Natural killer cell treated with Interleukin-12 subunit alpha and Interleukin-12 subunit beta and Interleukin-15 and Interleukin-18, amount 100 ng/mL, for 72 hours (primary cell): Measurements from ENCODE around the gene DCAKD. TPM values are rescaled to one million over a fixed set of nuclear protein-coding genes. Genes with fewer than 3 reads are reported as not detected.

ENCODE experiments used
- ATAC-seq, 2 donors: fragments of 150-1000 bp; cut with Tn5 transposase in 1 of 2; sonication (Bioruptor Pico), chemical (Tn5 transposase) in 1 of 2; 2 replicates each; pipeline ENCODE4 v1.10.0; 2021
- DNase-seq: peaks from one replicate; pipeline ENCODE4 v3.0.0; 2022; ENCODE audit warnings: low spot score
- H3K27ac Mint-ChIP-seq, 2 donors: 1 replicate in 1 of 2; 2 replicates in 1 of 2; pipeline ENCODE4 v1.8.0; 2022; ENCODE audit warnings: mixed read lengths in 2 of 2, mild to moderate bottlenecking in 1 of 2, moderate library complexity in 1 of 2
- H3K27me3 Mint-ChIP-seq, 2 donors: 1 replicate in 1 of 2; 2 replicates in 1 of 2; pipeline ENCODE4 v1.8.0; 2022; ENCODE audit warnings: mixed read lengths in 2 of 2
- H3K36me3 Mint-ChIP-seq: one replicate; pipeline ENCODE4 v1.8.0; 2022; ENCODE audit warnings: mixed read lengths
- H3K4me1 Mint-ChIP-seq, 2 donors: 1 replicate in 1 of 2; 2 replicates in 1 of 2; pipeline ENCODE4 v1.8.0; 2022; ENCODE audit warnings: low read depth in 2 of 2, mixed read lengths in 2 of 2, mild to moderate bottlenecking in 1 of 2
- H3K4me3 Mint-ChIP-seq: one replicate; pipeline ENCODE4 v1.8.0; 2022; ENCODE audit warnings: mixed read lengths
- H3K9me3 Mint-ChIP-seq: 2 replicates; pipeline ENCODE4 v1.8.0; 2022; ENCODE audit warnings: mixed read lengths
- total RNA-seq, 2 donors: library from RNA; stranded (reverse); gene quantifications; one replicate each; pipeline ENCODE4 v1.2.3, GENCODE V29; 2022

Gene DCAKD
- total RNA-seq, 2 donors from 2014 or later = 17.9 to 36.4 TPM

DNA sequence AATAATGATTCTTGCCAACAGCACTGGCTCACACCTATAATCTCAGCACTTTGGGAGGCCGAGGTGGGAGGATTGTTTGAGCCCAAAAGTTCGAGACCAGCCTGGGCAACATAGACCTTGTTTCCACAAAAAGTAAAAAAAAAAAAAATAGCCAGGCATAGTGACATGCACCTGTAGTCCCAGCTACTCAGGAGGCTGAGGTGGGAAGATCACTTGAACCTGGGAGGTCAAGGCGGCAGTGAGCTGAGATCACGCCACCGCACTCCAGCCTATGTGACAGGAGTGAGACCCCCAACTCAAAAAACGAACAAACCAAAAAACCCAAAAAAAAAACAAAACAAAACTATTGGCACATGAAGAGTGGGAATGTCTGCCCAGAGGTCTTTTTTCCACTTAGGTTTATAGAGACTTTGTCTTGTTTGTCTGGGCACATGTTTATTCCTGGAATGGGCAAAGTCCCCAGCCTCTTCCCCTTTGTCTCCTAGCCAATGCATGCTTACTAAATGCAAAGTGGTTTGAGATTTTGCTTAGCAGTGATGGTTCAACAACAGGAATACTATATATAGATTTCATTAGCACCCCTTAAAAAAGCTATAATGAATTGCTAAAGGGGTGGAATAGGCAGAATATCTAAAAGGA is 35.6 kb upstream of the DCAKD start:
- Mint-ChIP-seq H3K4me3 (no peak overlapping the region), H3K27me3 (no peaks in the 10 kb centered on the region)

DNA sequence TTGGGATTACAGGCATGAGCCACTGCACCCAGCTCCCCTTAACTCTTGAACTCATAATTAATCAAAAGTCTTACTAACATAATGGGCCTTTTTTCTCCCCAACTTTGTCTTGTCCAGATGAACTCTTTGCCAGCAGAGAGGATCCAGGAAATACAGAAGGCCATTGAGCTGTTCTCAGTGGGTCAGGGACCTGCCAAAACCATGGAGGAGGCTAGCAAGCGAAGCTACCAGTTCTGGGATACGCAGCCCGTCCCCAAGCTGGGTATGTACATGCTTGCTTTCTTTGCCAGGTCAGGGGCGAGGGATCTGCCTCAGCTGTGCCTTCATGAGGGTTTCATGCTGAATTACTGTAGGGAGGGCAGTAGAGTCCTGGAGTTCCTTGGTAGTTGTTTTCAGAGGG is 35.0 kb upstream of the DCAKD start:
- H3K9me3 Mint-ChIP-seq = no peaks in the 10 kb centered on the region
- H3K36me3 Mint-ChIP-seq = peaks cover 12% of the 10 kb centered on the region
- no peak overlapping the region for H3K4me3 Mint-ChIP-seq
- no peak overlapping the region for H3K27ac Mint-ChIP-seq
- H3K4me1 Mint-ChIP-seq = peaks cover 0 to 10% of the 10 kb centered on the region in 2 donors
- no peaks in the 10 kb centered on the region for H3K27me3 Mint-ChIP-seq
- DNase-seq (no peak), ATAC-seq (no peak)

More for the DNA sequence above, 35.6 kb upstream of the DCAKD start:
- ATAC-seq (no peak), DNase-seq (no peak)
- H3K36me3 Mint-ChIP-seq = peaks cover 15% of the 10 kb centered on the region
- no peak overlapping the region for H3K27ac Mint-ChIP-seq
- H3K4me1 Mint-ChIP-seq = peaks cover 0 to 10% of the 10 kb centered on the region in 2 donors
- H3K9me3 Mint-ChIP-seq = no peaks in the 10 kb centered on the region

DNA sequence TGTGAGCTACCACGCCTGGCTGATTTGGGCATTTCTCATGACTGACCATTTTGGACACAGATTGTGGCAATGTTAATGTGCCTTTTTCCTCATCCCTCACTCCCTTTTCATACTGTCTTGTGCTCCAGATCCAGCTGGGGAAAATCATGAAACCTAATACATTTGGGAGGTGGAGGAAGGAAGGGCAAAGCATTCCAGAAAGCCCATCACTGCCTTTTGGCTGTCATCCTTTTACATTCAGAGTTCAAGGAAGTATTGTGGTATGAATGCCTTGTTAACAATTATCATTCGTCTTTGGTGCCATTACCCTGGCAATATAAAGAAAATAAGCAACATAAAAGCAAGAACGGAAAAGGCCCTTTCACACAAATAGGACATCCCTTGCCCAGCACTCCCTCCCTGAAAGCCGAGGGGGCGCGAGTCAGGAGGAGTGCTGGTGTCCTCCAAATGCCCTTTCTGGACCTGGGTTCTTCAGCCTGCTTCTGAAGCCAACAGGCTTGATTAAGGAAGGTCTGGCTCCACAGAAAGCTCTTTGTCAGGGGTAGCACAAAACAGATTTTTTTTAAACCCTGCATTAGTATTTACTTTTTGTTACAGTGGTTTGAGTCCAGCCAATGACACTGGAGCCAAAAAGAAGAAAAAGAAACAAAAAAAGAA is 29.7 kb upstream of the DCAKD start:
- peaks cover 2 to 5% of the 10 kb centered on the region in 2 donors for H3K4me1 Mint-ChIP-seq
- ATAC-seq (no peak), DNase-seq (no peak)
- no peaks in the 10 kb centered on the region for H3K9me3 Mint-ChIP-seq
- no peak overlapping the region for H3K4me3 Mint-ChIP-seq
- no peak overlapping the region for H3K27ac Mint-ChIP-seq
- peaks cover 4% of the 10 kb centered on the region for H3K36me3 Mint-ChIP-seq
- H3K27me3 Mint-ChIP-seq = no peaks in the 10 kb centered on the region

DNA sequence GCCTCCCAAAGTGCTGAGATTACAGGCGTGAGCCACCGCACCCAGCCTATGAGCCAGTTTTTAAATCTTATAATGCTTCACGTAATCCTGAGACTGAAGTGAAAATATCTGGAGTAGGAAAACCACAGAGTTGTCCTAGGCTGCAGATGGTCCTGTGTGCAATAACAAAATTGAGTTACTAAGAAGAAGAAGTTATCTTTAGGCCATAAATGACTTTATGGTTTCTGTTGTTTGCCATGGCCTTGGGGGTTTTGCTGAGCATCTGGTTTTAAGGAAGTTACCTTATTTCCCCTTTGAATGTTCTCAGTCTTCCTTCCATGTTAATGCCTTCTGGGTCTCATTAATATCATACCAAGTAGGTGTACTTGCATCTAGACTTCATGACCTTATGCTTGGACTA is 26.2 kb upstream of the DCAKD start:
- no peaks in the 10 kb centered on the region for H3K9me3 Mint-ChIP-seq
- peaks cover 4% of the 10 kb centered on the region for H3K36me3 Mint-ChIP-seq
- peak overlapping the region in 1 of 2 donors; percentile 16 for H3K27ac Mint-ChIP-seq
- H3K27me3 Mint-ChIP-seq = no peaks in the 10 kb centered on the region
- H3K4me3 Mint-ChIP-seq = no peak overlapping the region
- ATAC-seq = peak in 1 of 2 donors; percentile 54
- H3K4me1 Mint-ChIP-seq = peaks cover 5 to 8% of the 10 kb centered on the region in 2 donors
- no peak for DNase-seq

DNA sequence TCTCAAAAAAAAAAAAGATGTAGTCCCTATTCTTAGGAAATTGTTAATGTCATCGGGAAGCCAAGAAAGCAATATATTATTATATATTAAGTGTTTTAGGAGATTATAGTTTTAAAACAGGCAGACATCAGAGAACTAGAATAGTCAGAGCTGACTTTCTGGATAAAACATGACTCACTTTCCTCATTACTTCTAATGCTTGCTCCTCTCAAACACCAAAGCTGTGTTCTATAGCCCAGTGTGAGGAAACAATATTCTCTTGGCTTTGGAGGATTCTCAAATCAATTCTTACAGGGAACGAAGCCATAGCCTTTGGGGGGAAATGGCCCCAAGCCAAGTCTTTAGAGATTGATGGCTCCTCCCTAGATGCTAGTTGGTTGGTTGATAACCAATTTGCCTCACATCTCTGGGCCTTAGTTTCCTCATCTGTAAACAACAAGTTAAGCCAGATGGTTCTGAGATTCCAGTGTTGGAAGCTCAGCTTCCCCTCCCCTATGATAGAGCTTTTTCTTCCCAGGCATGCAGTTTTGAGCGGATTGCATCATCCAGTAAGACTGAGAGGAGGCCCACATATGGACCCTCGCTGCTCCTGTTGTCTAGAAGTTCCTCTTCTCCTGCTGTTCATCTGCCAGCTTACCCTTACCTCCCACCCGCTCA is 22.1 kb upstream of the DCAKD start:
- Mint-ChIP-seq H3K27ac (peak overlapping the region in 1 of 2 donors; percentile 50), H3K9me3 (no peaks in the 10 kb centered on the region), H3K36me3 (peaks cover 4% of the 10 kb centered on the region), H3K4me3 (no peak overlapping the region), H3K4me1 (peaks cover 5 to 8% of the 10 kb centered on the region in 2 donors), H3K27me3 (no peaks in the 10 kb centered on the region)
- no peak for DNase-seq
- no peak for ATAC-seq

DNA sequence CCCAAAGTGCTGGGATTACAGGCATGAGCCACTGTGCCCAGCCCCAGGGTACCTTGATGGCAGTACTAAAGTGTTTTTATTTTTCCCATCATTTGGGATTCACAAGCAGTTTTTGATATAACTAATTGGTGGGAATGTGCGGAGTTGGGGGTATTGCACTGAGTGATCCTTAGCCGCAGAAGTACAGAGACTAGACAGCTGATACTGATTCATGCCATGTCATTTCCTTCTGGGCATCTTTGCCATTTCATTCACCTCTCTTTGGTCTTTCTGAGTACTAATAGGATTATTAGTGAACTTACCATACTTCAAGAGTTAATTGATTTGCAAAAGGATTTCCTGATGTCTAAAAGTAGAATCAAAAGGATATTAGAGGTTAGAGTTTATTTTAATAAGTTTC is 19.4 kb upstream of the DCAKD start:
- Mint-ChIP-seq H3K9me3 (no peaks in the 10 kb centered on the region), H3K27ac (no peak overlapping the region), H3K4me1 (peaks cover 0 to 5% of the 10 kb centered on the region in 2 donors), H3K4me3 (no peak overlapping the region), H3K36me3 (peaks cover 4% of the 10 kb centered on the region), H3K27me3 (no peaks in the 10 kb centered on the region)
- ATAC-seq = no peak
- DNase-seq = no peak

DNA sequence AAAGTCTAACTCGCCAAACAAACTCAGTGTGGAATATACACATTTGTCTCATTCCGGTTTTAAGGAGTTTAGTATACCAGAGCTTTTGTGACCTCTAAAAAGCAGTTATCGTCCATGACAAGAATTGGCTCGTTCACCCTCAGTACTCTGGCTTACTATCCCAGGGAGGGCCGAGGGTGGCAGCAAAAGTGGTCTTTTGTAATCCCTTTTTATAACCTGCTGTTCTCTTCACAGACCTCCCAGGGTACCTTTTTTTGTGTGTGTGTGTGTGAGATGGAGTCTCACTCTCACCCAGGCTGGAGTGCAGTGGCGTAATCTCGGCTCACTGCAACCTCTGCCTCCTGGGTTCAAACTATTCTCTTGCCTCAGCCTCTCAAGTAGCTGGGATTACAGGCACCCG is 18.6 kb upstream of the DCAKD start:
- DNase-seq (no peak), ATAC-seq (no peak)
- peaks cover 0 to 5% of the 10 kb centered on the region in 2 donors for H3K4me1 Mint-ChIP-seq
- peaks cover 4% of the 10 kb centered on the region for H3K36me3 Mint-ChIP-seq
- H3K27ac Mint-ChIP-seq = no peak overlapping the region
- H3K27me3 Mint-ChIP-seq = no peaks in the 10 kb centered on the region
- no peak overlapping the region for H3K4me3 Mint-ChIP-seq
- H3K9me3 Mint-ChIP-seq = no peaks in the 10 kb centered on the region

DNA sequence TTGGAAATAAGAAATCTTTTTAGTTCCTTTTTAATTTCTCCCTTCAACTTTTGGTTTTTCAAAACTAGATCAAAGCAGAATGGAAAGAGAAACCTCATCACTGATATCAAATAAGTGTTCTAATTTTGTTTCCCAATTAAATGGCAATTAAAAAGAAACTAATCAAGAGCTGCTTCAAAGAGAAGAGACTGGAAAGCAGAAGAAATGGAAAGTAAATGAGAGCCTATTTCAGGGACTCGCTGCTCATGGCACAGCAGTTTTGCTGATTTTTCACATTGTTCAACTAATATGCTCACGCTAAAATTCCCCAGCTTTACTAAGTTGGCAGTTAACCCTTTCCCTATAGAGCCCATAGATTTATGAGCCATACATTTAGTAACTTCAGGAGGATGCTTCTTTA is 16.2 kb upstream of the DCAKD start:
- H3K4me1 Mint-ChIP-seq = peaks cover 9 to 16% of the 10 kb centered on the region in 2 donors
- H3K27ac Mint-ChIP-seq = no peak overlapping the region
- no peak for DNase-seq
- H3K36me3 Mint-ChIP-seq = peaks cover 4% of the 10 kb centered on the region
- H3K27me3 Mint-ChIP-seq = no peaks in the 10 kb centered on the region
- H3K9me3 Mint-ChIP-seq = no peaks in the 10 kb centered on the region
- ATAC-seq = no peak
- H3K4me3 Mint-ChIP-seq = no peak overlapping the region

DNA sequence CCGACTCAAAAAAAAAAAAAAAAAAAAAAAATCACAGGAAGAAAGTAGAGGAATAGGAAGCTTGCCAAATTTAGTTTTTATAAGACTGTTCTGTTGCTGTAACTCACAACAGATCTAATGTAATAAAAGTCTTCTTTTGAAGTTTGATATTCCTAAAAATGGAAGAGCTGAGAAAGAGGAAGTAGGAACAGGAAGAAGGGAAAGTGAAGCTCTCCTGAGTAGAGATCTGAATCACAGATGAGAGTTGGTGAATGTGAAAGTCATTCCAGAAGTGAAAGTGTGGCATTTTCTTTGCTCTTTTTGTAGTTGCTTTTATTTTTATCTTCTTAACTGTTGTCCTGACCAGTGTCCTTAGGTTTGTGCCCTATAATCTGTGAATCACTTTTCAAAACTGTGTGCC is 11.8 kb upstream of the DCAKD start:
- Mint-ChIP-seq H3K36me3 (peaks cover 4% of the 10 kb centered on the region), H3K27me3 (no peaks in the 10 kb centered on the region), H3K4me3 (peak overlapping the region; percentile 90), H3K27ac (peak overlapping the region; percentile 39 to 94), H3K9me3 (no peaks in the 10 kb centered on the region), H3K4me1 (peaks cover 19 to 35% of the 10 kb centered on the region in 2 donors)
- no peak for ATAC-seq
- no peak for DNase-seq

DNA sequence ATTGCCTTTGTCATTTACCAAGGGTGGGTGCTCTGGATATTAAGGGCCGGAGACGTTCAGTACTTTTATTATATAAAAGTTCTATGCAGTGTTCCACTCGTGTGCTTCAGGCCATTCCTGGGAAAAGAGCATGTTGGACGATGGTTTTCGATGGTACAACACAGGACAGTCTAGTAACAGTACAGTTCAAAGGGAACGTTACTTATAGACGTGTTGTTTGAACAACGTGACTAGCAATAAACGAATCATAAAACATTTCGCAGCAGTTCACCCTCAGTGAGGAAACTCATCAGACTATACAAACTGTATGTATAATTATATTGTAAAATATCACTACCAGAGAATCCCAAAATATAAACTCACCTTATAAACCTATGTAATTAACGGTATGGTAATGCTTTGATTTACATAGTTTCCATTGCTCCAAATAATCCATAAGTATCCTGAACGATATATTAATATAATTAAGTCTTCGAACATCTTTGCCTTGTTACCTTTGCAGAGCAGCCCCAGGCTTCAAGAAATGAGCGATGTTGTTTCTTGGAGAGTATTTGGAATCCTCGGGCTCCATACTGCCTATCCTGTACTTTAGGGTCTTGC is 10.3 kb upstream of the DCAKD start:
- Mint-ChIP-seq H3K4me1 (peaks cover 19 to 35% of the 10 kb centered on the region in 2 donors), H3K4me3 (peak overlapping the region; percentile 90), H3K27ac (peak overlapping the region; percentile 86 to 94), H3K27me3 (no peaks in the 10 kb centered on the region), H3K36me3 (peaks cover 4% of the 10 kb centered on the region), H3K9me3 (no peaks in the 10 kb centered on the region)
- no peak for ATAC-seq
- DNase-seq = no peak

DNA sequence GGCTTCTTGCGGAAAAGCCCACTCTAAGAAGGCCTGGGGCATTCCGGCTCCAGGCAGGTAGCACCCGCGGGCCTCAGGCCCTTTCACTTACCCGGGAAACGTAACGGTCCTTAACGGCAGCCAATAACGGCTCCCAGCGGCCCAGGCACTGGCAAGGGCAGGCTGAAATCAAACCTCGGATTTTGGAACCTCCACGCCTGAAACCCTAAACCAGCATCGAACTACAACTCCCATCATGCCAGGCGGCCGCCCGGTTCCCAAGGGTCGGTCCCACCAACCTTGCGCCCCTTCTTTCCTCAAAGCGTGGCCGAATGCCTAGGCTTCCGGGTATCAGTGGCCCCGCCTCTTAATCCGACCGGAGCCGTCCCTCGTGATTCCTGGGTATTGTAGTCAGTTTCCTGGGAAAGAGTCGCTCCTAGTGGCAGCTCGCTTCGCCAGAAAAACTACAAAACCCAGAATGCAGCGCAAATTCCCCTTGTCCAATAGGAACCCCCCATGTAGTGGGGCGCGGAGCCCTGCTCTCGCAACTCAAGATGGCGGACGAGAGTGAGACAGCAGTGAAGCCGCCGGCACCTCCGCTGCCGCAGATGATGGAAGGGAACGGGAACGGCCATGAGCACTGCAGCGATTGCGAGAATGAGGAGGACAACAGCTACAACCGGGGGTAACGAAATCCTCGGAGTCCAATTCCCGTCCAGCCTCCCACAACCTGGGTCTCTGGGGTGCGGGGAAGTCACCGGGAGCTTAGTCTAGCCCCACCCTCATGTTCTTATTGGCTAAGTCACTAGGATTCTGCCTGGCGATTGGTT is 9.6 kb upstream of the DCAKD start, which contains the start of gene NMT1:
Gene NMT1 (plus strand): TSS at position 521 of the 809 bp plus-strand sequence. CDS start 13 bp downstream, at position 534.
- H3K9me3 Mint-ChIP-seq = no peaks in the 10 kb centered on the region
- H3K27ac Mint-ChIP-seq = peak within 1 kb of the TSS; percentile 86 to 94
- no peaks in the 10 kb centered on the region for H3K27me3 Mint-ChIP-seq
- peaks cover 19 to 35% of the 10 kb centered on the region in 2 donors for H3K4me1 Mint-ChIP-seq
- H3K4me3 Mint-ChIP-seq = peak within 1 kb of the TSS; percentile 90
- peaks cover 4% of the 10 kb centered on the region for H3K36me3 Mint-ChIP-seq
- ATAC-seq (peak; percentile 94 to 96), DNase-seq (peak; percentile 97)

DNA sequence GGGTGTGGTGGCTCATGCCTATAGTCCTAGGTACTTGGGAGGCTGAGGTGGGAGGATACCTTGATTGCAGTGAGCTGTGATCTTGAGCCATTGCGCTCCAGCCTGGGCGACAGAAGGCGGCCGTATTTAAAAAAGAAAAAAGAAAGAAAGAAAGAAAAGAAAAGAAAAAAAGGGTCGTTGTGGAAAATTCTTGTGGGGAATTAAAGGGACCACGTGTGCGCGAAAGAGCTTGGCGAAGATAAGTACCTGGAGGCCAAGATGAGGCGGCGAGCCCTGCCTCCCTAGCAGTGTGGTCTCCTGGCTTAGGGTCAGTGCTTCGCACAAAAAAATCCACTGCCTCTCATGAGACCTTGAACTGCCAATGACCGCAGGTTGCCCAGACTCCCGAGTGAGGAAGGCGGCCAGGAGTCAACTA is 9.0 kb upstream of the DCAKD start:
- Mint-ChIP-seq H3K4me1 (peaks cover 19 to 35% of the 10 kb centered on the region in 2 donors), H3K27me3 (no peaks in the 10 kb centered on the region), H3K4me3 (peak overlapping the region; percentile 90), H3K36me3 (peaks cover 4% of the 10 kb centered on the region), H3K27ac (peak overlapping the region; percentile 86 to 94), H3K9me3 (no peaks in the 10 kb centered on the region)
- ATAC-seq (peak in 1 of 2 donors; percentile 0), DNase-seq (no peak)
